ENCODE data around the gene SSBP3.
A peak's percentile ranks its signal among the peaks of the same experiment; 100 is the strongest.

Gene SSBP3

DNA sequence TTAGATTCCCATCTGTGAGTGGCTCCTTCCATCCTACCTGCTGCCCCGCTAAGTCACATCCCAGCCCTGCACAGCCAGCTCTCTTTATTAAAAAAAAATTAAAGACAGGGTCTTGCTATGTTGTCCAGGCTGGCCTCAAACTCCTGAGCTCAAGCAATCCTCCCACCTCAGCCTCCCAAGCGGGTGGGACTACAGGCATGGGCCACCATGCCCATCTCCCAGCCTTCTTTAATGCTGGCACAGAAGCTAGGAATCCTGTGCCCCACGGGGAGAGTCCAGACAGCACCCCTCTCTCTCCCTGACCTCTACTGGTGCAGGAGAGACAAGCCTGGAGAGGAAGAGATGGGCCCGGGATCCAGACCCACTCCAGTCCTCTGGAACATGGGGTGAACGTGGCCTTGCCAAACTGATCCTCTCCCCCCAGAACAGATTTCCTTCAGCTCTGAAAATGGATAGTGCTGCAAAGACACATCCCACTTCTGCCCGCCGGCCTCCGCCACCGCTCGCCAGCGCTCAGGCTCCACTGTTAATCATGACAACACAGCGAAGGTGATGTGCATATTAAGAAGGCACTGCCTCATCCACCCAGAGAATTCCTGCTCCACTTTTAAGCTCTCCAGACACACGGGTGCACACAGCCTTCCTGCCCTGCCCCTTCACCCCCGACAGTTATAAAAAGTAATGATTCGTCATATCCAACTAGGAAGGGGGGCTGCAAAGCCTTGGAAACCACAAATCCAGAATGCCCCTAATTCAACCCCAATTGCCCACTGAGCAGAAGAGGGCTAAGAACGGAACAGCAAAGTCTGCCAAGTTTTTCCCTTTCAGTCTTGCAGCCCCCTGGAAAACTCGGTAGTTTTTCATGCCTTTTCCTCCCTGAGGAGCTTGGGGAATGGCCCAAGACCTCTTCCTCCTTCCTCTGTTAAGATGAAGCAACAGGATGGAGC, 138.1 kb downstream of the SSBP3 start:
- Histone ChIP-seq H3K36me3 (peaks cover 0 to 76% (median 43%) of the 10 kb centered on the region in 11 experiments; a peak in 18 of 22 replicates), H3K27me3 (no peaks in the 10 kb centered on the region), H3K27ac (no peak overlapping the region), H3K4me3 (no peak overlapping the region), H3K9me3 (replicated peaks in 1 of 11) (no peaks in the 10 kb centered on the region), H3K4me1 (peaks cover under 1 to 21% (median 7%) of the 10 kb centered on the region in 10 experiments; a peak in 18 of 20 replicates), H3K9ac (no peak overlapping the region), H4K20me1 (peaks cover under 1 to 90% (median 32%) of the 10 kb centered on the region in 11 experiments; a peak in 16 of 22 replicates), H3K4me2 (0 out of 22 replicates have a peak overlapping the region, but pooled peaks of 1 of the 11 experiments have one; percentile 24)
- no peak for TF ChIP-seq Cebpa-rat (IDR thresholded peaks at IDR 0.05)

DNA sequence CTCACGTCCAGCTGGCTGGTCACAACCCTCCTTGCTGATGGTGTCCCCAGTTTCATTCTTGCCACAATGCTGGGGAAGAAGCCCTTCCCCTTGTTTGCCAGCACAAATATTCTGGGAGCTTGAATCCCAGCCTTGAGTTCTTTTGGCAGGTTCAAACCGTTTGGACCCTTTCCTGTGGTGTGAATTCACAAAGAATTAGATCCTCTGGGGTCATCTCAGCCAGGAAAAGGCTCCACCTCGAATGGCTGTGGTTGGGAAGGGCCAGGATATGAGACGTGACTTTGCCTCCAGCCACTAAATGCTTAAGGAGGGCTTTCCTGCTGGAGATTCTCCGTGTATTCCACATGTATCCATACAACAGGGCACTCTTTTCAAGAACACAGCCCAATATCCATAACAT, 139.3 kb downstream of the SSBP3 start:
- H3K36me3 ChIP-seq, result peaks cover 0 to 82% (median 43%) of the 10 kb centered on the region in 11 experiments; a peak in 19 of 22 replicates
- H3K9me3 ChIP-seq (replicated peaks in 1 of 11), result no peaks in the 10 kb centered on the region
- TF ChIP-seq Cebpa-rat (IDR thresholded peaks at IDR 0.05), result no peak
- peaks cover 0 to 14% (median 0%) of the 10 kb centered on the region in 10 experiments; a peak in 3 of 20 replicates for H3K4me1 ChIP-seq
- no peak overlapping the region for H3K9ac ChIP-seq
- H4K20me1 ChIP-seq, result peaks cover 0 to 90% (median 38%) of the 10 kb centered on the region in 11 experiments; a peak in 16 of 22 replicates
- H3K27me3 ChIP-seq, result no peaks in the 10 kb centered on the region
- no peak overlapping the region for H3K4me2 ChIP-seq
- no peak overlapping the region for H3K27ac ChIP-seq
- no peak overlapping the region for H3K4me3 ChIP-seq

GRCh38 chr1:54266195-54266594, 140.0 kb downstream of the SSBP3 start:
- H3K4me1 ChIP-seq, result peaks cover 0 to 14% (median 0%) of the 10 kb centered on the region in 10 experiments; a peak in 3 of 20 replicates
- H3K9ac ChIP-seq, result no peak overlapping the region
- no peaks in the 10 kb centered on the region for H3K27me3 ChIP-seq
- peaks cover 0 to 80% (median 38%) of the 10 kb centered on the region in 11 experiments; a peak in 19 of 22 replicates for H3K36me3 ChIP-seq
- H3K27ac ChIP-seq, result no peak overlapping the region
- peaks cover 0 to 91% (median 44%) of the 10 kb centered on the region in 11 experiments; a peak in 16 of 22 replicates for H4K20me1 ChIP-seq
- no peaks in the 10 kb centered on the region for H3K9me3 ChIP-seq (replicated peaks in 1 of 11)
- H3K4me3 ChIP-seq, result no peak overlapping the region
- no peak overlapping the region for H3K4me2 ChIP-seq
- no peak for TF ChIP-seq Cebpa-rat (IDR thresholded peaks at IDR 0.05)

DNA sequence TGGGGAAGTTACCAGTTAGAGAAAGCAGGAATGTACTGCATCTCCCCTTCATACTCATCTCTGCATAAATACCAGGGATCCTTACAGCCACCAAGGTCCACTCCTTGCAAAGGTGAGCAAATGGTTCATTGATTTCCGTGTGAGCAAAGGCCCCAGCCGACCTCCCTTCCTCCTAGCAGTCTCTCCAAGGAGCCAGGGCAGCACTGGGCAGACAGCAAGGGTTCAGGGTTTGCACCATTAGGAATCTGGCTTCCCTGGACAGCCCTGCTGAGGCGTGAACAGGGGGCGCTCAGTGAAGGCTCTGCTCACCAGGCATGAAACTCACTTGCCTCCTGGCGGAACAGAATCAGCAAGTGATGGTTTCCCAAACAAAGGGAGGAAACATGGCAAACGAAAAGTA, 140.5 kb downstream of the SSBP3 start:
- Histone ChIP-seq H3K4me3 (no peak overlapping the region), H3K27ac (no peak overlapping the region), H4K20me1 (peaks cover 0 to 91% (median 46%) of the 10 kb centered on the region in 11 experiments; a peak in 16 of 22 replicates), H3K4me2 (no peak overlapping the region), H3K27me3 (no peaks in the 10 kb centered on the region), H3K9ac (no peak overlapping the region), H3K36me3 (peaks cover 0 to 78% (median 37%) of the 10 kb centered on the region in 11 experiments; a peak in 15 of 22 replicates), H3K9me3 (replicated peaks in 1 of 11) (no peaks in the 10 kb centered on the region), H3K4me1 (peaks cover 0 to 14% (median 0%) of the 10 kb centered on the region in 10 experiments; a peak in 3 of 20 replicates)
- no peak for TF ChIP-seq Cebpa-rat (IDR thresholded peaks at IDR 0.05)

DNA sequence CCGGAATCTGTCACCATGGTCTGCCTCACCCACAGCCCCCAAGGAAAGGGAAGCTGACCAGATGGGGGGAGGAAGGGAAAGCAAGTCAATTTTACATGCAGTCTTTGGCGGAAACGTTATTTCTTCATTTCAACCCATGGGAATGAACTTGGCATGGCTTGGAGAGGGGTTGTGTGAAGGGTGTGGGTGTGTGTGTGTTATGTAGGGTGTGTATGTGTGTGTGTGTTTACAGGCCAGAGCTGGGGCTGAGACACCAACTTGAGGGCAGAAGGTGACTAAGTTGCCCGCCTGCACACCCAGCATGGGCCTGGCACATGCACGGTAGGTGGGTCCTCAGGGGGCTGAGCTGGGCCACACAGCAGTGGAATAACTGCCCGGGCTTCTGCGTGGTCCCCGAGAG, 141.1 kb downstream of the SSBP3 start:
- Histone ChIP-seq H3K36me3 (peaks cover 0 to 79% (median 34%) of the 10 kb centered on the region in 11 experiments; a peak in 15 of 22 replicates), H3K4me3 (no peak overlapping the region), H3K27ac (no peak overlapping the region), H4K20me1 (peaks cover 0 to 91% (median 46%) of the 10 kb centered on the region in 11 experiments; a peak in 16 of 22 replicates), H3K4me2 (no peak overlapping the region), H3K9me3 (replicated peaks in 1 of 11) (no peaks in the 10 kb centered on the region), H3K4me1 (peaks cover 0 to 14% (median 0%) of the 10 kb centered on the region in 10 experiments; a peak in 3 of 20 replicates), H3K9ac (no peak overlapping the region), H3K27me3 (no peaks in the 10 kb centered on the region)
- no peak for TF ChIP-seq Cebpa-rat (IDR thresholded peaks at IDR 0.05)

DNA sequence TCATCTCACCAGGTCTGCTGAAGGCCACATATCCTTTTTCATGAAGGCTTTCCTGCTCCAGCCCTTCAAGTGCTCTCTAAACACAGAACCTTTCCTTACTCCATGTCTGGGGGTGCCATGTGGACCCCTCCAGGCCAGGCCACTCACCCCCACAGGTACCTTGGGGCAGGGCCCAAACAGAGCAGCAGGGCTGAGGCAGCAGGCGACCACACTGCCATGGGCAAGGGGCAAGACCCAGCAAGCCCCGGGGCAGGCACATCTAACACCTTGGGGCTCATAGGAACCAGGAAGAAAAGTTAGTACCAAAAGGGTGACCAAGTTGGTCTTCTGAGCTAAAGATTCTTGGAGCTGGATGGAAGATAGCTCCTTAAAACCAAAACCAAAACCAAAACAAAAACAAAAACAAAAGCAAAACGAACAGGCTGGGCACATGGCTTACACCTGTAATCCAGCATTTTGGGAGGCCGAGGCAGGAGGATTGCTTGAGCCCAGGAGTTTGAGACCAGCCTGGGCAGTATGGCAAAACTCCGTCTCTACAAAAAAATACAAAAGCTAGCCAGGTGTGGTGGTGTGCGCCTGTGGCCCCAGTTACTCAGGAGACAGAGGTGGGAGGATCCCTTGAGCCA, 142.5 kb downstream of the SSBP3 start:
- peaks cover 0 to 73% (median 30%) of the 10 kb centered on the region in 11 experiments; a peak in 15 of 22 replicates for H3K36me3 ChIP-seq
- no peak overlapping the region for H3K9ac ChIP-seq
- peak overlapping the region in 3 of 11 experiments; percentile 7 to 63 (median 48); a peak in 5 of 22 replicates for H3K27ac ChIP-seq
- H3K4me1 ChIP-seq, result peaks cover 0 to 12% (median 0%) of the 10 kb centered on the region in 10 experiments; a peak in 3 of 20 replicates
- no peaks in the 10 kb centered on the region for H3K27me3 ChIP-seq
- no peaks in the 10 kb centered on the region for H3K9me3 ChIP-seq (replicated peaks in 1 of 11)
- no peak overlapping the region for H3K4me2 ChIP-seq
- TF ChIP-seq Cebpa-rat (IDR thresholded peaks at IDR 0.05), result no peak
- no peak overlapping the region for H3K4me3 ChIP-seq
- H4K20me1 ChIP-seq, result peaks cover 1 to 87% (median 46%) of the 10 kb centered on the region in 11 experiments; a peak in 15 of 22 replicates

DNA sequence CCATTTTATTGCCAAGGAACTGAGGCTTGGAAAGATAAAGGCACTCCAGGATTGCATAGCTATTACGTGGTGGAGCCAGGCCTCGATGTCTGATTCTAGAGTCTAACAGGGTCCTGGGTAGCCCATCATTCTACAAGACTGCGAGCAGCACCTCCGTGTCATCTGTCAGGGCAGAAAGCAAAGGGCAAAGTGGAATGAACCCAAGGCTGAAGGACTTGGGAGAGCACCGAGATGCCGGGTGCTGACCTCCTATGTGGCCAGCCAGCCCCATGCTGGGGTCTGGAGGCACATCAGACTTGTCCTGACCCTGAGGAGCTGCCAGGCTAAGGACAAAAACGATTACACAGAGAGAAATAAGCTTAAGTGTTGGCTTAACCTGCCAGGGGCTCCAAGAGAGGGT, 143.9 kb downstream of the SSBP3 start:
- no peaks in the 10 kb centered on the region for H3K27me3 ChIP-seq
- no peak overlapping the region for H3K9ac ChIP-seq
- peaks cover 1 to 72% (median 30%) of the 10 kb centered on the region in 11 experiments; a peak in 16 of 22 replicates for H3K36me3 ChIP-seq
- no peak overlapping the region for H3K27ac ChIP-seq
- 0 out of 20 replicates have a peak, but pooled peaks cover 0 to 9% (median 0%) of the 10 kb centered on the region in 10 experiments for H3K4me1 ChIP-seq
- no peaks in the 10 kb centered on the region for H3K9me3 ChIP-seq (replicated peaks in 1 of 11)
- peaks cover 4 to 79% (median 33%) of the 10 kb centered on the region in 11 experiments; a peak in 15 of 22 replicates for H4K20me1 ChIP-seq
- TF ChIP-seq Cebpa-rat (IDR thresholded peaks at IDR 0.05), result no peak
- no peak overlapping the region for H3K4me2 ChIP-seq
- H3K4me3 ChIP-seq, result no peak overlapping the region

GRCh38 chr1:54260810-54261209, 145.4 kb downstream of the SSBP3 start:
- peaks cover 4 to 81% (median 29%) of the 10 kb centered on the region in 11 experiments; a peak in 14 of 22 replicates for H4K20me1 ChIP-seq
- peaks cover 7 to 73% (median 32%) of the 10 kb centered on the region in 11 experiments; a peak in 15 of 22 replicates for H3K36me3 ChIP-seq
- H3K9me3 ChIP-seq (replicated peaks in 1 of 11), result no peaks in the 10 kb centered on the region
- no peaks in the 10 kb centered on the region for H3K27me3 ChIP-seq
- no peak overlapping the region for H3K4me2 ChIP-seq
- no peak overlapping the region for H3K4me3 ChIP-seq
- H3K4me1 ChIP-seq, result 0 out of 20 replicates have a peak, but pooled peaks cover 0 to 9% (median 0%) of the 10 kb centered on the region in 10 experiments
- TF ChIP-seq Cebpa-rat (IDR thresholded peaks at IDR 0.05), result no peak
- H3K27ac ChIP-seq, result no peak overlapping the region
- no peak overlapping the region for H3K9ac ChIP-seq

Measured in BLaER1 treated with 17β-estradiol and CSF1 and Interleukin-3, amounts not matched to agents 10 nM and 100 nM (cell line).